Glomerular visceral epithelial cell (primary cell): ENCODE data around the gene NSUN4.
"Not testable (repeated sequence)": the region's sequence is repeated elsewhere in the genome, so short reads cannot be mapped to it uniquely, and the experiment has no call there.

Source experiments
- DNase-seq: peaks from one replicate; pipeline ENCODE4 v3.0.0-alpha.2; 2016; ENCODE audit errors: extremely low spot score

NSUN4 gene

DNA sequence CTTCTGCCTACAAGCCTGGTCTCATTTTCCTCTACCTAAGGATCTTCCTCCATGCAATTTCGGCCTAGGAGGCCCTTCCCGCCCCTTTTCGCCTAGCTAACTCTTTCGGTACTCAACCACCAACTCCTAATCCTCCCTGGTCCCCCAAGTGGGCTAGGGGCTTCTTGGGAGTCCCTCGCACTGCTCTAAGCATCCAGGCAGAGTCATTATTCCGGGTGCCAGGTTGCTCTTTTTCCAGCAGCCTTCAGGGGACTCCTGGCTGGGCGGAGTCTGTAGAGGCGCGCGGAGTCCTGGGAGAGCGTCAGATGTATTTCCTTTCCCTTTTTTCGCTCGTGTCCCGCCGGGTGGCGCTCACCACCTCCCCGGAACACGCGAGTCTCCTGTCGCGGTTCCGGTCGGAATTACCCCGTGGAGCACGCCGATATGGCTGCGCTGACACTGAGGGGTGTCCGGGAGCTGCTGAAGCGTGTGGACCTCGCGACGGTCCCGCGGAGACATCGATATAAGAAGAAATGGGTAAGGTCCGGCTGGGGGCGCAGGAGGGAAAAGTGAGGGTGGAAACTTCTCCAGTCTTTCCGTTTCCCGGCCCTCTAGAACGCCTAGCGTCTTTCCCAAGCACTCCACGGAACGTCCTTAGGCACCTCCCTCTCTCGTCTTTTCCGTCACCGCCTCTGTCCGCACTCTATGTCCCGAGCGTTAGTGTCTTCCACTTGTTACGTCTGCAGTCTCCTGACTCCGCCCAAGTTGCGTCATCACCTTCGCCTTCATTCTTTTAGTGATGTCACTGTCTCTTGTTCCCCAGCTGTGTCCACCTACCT is at the start of gene NSUN4:
NSUN4 (plus strand) TSS at position 404 of the 818 bp plus-strand sequence; CDS start at position 424, 20 bp downstream.
- DNase-seq = peak; percentile 93

DNA sequence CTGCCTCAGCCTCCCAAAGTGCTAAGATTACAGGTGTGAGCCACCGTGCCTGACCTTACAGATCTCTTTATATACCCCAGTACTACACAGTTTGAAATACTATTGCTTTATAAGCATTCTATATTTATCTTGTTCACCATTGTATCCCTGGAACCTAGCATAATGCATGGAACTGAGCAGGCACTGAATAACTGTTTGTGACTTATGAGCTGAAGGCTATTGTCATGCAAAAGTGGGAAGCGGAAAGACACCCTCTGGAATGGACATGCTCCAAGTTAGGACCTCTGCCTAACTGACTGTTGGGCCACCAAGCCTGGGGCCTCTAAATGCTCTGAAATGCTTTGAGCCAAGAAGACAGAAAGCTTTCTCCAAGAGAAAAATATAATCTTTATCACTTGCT is 45.3 kb upstream of the NSUN4 start:
- no peak for DNase-seq

DNA sequence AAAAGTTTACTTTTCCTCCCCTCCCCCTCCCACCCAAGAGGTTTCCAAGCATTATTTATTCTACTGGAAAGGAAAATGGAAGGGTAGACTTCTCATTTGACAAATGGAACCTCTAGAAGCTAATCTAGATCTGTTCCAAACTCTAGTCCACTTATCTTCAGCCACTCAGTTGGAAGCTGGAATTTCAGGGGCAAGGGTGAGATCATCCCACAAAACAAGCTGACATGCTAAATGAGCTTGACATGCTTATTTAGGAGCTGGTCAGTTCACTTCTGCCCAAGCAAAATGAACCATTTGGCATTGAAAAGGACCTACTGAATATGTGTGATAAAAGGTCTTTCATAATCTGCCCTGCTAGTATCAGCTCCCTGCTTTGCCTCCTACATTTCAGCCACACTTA is 42.2 kb upstream of the NSUN4 start:
- DNase-seq = peak; percentile 35

DNA sequence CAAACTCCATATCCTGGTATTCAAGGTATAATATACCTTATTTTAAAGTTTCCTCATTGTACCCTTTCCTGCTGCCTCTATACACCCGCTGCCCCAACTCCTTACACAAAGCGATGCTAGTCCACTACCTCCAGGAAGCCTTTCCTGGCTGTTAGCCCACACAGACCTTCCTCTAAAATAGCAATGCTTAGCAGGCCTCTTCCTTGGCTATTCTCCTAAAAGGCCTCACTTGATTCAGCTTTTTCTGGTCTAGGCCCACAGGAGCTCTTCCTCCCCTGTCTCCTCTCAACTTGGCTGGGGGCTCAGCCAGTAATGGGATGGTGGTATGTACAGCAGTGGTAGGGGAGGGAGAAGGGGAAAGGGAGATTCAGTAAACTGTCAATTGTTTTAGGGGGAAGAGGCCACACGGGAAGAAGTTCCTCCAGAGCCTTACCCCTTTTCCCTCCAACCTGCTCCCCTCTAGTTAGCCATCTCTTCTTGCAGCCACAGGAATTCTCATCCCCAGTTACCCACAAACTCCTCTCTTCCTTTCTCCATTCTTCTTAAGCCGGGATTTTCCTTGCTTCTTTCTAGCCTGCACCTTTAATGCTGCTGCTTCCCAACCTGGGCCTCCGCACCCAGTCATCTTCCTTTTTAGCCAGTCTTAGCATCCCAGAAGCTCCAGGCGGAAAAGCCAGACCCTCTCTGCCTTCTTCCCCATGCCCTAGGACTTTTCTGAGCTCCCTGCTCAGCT is 39.8 kb upstream of the NSUN4 start:
- DNase-seq = peak; percentile 24

DNA sequence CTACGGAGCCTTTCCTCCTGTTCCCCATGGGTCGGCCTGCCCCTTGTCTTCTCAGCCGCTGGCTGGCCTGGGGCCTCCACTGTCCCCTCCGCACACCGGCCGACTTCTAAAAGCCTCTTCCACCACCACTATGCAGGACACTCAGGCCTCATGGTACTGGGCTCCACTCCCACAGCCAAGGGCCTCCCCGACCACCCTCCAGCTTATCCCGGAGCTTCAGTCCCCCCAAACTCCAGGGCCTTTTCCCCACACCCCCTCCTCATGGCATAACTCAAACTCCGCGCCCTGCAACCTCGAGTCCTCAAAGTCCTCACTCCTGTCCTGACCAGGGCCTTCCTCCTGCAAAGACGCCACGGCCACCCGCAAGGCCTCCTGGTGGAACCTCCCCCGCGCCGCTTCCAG is 39.2 kb upstream of the NSUN4 start:
- peak; percentile 35 for DNase-seq

DNA sequence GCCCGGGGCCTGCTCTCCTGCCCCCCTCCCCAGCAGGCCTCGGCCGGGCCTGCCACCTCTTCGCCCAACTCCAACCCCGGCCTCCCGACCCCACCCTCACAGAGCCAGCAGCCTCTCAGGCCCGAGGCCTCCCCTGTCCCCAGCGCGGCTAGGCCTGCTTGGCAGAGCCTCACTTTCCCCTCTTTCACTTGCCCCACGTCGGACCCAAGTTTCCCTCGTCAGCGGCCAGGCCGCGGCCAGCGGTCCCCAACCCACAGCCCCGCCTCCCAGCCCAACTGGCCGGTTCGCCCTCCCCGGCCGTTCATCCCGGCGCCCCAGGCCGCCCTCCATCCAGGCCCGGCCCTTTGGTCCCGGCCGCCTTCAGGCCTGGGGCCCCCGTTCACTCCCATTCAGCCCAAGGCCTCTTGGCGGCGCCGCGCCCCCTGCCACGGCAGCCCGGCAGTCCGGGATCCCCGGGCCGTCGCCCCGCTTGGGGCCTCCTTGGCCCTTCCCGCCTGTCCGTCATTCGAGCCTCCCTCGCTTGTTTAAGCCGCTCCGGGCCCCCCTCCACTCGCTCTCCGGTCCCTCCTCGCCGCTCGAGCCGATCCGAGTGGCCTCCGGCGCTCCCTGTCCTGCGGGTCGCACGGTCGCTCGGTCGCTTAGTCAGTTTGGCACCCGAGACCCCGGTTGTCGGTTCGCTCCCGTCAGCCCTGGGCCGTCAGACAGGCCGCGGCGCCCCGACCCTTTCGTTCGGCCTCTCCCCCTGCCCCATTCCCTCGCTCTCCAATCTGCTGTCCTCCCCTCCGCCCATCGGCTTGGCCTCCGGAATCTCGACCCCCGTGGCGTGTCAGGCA is 38.6 kb upstream of the NSUN4 start:
- DNase-seq = peak; percentile 57

DNA sequence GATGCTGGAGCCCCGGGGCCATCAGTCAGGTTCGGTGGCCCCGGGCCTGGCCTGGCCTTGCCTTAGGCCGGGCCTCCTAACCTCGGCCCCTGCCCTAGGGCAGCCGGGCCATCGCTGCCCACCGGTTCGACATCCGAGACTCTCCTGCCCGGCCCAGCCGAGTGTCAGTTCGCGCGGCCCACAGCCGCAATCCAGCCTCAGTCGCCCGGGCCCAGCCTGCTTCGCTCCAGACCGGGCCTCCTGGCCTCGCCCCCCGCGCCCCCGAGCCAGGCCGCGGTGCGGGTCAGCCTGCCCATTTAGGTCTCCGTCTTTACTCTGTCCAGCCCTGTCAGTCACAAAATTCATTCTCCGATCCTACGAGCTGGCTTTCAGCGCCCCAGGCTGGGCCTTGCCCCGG is 38.0 kb upstream of the NSUN4 start:
- peak; percentile 40 for DNase-seq

DNA sequence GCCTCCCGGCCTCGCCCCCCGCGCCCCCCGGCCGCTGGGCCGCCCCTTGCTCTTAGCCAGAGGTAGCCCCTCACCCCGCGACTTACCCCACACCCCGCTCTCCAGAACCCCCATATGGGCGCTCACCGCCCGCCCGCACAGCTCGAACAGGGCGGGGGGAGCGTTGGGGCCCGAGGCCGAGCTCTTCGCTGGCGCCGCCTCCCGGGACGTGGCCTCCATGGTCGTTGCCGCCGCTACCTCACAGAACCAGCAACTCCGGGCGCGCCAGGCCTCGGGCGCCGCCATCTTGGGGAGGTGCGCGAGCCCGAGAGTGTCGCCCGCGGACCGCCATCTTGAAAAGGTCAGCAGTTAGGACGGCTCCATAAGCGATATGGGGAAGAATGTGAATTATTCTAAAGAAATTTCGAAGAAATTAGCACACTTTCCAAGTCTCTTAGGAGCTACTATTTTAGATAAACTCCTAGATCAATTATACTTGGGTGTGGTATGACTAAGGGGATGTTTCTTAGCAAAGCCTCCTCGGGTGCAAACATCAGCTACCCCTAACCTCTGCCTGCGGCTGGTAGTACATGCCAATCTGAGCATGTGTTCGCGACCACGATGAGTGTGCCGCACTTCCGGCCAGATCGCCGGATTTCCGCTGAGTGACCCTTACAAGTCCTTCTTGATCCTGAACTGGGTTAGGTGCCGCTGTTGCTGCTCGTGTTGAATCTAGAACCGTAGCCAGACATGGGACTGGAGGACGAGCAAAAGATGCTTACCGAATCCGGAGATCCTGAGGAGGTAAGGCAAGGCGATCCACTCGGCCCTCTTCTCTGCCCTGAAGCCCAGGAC is 37.4 kb upstream of the NSUN4 start, which contains the start of the genes LRRC41 and UQCRH:
LRRC41 (minus strand) TSS at position 579 of the 834 bp plus-strand sequence; CDS start at position 285, 294 bp downstream.
UQCRH (plus strand) TSS at position 661 of the 834 bp plus-strand sequence; CDS start at position 730, 69 bp downstream.
- peak; percentile 98 for DNase-seq

DNA sequence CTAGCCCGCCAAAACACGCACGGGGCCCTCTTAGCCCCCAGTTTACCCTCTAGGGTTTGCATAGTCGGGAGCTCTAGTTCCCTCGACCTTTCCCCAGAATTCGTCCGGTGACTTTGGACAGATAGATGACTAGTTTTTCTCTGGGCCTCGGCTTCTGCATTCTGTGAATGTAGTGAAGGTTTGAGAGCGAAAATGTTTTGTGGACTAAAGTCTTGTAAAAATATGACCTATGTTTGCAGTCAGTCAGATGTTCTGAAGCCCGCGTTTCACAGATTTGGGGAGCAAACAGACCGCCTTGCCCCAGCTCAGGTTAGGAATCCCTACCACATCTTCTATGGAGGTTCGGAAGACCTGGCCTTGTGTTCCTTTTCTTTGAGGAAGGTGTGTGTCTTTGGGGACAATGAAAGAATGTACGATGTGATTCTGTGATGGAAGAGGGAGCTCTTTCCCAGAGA is 36.7 kb upstream of the NSUN4 start:
- no peak for DNase-seq

DNA sequence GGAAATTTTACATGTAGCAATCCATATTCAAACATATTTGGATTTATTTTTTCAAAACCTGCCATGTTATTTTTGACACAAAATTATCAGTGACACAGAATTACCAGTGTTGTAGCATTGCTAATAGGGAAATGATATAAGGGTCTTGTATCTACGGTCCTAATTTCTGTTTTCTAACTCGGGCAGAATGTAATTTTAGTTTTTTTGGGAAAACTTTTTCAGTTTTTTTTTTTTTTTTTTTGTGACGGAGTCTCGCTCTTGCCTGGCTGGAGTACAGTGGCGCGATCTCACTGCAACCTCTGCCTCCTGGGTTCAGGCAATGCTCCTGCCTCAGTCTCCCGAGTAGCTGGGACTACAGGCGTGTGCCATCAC is 34.5 kb upstream of the NSUN4 start:
- no peak for DNase-seq

DNA sequence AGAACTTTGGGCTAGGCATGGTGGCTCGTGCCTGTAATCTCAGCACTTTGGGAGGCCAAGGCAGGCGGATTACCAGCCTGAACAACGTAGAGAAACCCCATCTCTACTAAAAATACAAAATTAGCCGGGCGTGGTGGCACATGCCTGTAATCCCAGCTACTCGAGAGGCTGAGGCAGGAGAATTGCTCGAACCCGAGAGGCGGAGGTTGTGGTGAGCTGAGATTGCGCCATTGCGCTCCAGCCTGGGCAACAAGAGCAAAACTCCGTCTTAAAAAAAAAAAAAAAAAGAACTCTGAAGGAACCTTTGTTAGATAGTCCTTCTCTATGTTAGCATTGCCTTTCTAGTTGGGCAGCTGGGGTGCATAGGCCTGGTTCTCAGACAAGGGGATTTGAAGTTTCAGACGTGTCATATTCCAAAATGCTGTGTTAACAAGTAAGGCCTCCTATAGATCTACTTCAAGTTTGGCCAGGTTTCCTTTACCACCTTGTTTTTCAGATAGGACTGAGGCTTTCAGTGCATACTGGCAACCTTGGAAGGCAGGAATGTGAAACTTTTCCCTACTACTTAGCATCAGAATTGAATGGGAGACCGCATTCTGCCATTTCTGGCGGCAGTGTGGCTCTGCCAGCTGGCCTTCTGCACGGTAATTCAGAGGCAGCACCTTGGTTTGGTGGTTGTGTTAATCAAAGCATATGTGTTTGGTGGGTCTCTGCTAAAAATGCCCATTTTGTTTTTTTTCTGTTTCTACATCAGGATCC is 31.0 kb upstream of the NSUN4 start:
- DNase-seq = no peak

DNA sequence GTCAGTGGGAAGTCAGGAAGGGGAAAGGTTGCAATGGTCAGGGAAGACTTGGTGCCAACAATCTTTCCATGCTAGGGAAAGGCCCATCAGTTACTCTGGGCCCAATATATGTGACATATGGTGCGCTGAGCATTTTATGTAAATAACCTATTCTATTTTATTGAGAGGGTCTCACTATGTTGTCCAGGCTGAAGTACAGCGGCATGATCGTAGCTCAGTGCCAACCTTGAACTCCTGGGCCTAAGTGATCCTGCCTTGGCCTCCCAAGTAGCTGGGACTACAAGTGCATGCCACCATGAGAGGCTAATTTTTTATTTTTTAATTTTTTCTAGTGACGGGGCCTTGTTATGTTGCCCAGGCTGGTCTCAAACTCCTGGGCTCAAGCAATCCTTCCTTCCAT is 30.3 kb upstream of the NSUN4 start:
- DNase-seq = no peak

DNA sequence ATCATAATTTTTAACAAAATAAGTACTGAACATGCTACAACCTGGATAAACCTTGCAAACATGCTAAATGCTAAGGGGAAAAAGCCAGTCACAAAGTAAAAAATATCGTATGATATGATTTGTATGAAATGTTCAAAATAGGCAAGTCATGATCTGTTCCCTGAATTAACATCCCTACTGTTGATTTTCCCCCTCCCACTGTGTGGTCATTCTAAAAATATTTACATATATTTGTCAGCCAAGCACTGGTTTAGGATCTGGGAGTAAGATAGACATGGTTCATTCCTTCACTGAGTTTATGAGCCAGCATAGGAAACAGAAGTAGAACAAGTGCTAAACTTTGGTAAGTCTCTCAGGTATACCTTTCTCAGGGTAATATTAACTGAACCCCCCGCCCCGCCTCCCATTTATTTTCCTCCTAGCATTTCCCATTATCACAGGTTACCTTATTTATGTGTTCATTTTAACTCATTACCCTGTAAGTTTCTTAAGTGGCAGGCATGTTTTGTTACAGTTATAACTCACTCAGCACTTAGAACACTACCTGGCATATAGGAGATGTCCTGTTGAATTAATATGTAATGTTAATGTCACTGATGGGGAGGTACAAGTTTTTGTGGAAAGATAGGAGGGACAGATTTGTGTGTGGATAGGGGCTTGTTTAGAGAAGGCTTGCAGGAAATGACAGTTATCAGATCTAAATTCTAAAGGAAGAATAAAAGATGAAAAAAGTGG is 24.8 kb upstream of the NSUN4 start:
- peak; percentile 18 for DNase-seq

DNA sequence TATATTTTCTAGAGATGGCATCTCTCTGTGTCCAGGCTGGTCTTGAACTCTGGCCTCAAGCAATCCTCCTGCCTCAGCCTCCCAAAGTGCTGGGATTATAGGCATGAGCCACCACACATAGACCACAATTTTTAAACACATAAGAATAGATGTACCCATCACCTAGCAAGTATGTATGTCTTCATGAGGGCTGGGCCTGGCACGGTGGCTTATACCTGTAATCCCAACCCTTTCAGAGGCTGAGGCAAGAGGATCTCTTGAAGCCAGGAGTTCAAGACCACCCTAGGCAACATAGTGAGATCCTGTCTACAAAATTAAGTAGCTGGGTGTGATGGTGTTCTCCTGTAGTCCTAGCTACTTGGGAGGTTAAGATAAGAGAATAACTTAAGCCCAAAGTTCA is 23.3 kb upstream of the NSUN4 start:
- no peak for DNase-seq

DNA sequence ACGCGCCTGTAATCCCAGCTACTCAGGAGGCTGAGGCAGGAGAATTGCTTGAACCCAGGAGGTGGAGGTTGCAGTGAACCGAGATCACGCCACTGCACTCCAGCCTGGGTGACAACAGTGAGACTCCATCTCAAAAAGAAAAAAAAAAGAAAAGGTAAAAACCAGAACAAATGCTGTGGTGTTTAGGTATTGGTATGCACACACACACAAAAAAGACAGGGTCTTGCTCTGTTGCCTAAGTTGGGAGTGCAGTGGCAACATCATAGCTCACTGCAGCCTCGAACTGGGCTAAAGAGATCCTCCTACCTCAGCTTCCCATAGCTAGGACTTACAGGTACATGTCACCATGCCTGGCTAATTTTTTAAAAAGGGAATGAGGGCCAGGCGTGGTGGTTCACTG is 21.3 kb upstream of the NSUN4 start:
- not testable (repeated sequence) for DNase-seq

DNA sequence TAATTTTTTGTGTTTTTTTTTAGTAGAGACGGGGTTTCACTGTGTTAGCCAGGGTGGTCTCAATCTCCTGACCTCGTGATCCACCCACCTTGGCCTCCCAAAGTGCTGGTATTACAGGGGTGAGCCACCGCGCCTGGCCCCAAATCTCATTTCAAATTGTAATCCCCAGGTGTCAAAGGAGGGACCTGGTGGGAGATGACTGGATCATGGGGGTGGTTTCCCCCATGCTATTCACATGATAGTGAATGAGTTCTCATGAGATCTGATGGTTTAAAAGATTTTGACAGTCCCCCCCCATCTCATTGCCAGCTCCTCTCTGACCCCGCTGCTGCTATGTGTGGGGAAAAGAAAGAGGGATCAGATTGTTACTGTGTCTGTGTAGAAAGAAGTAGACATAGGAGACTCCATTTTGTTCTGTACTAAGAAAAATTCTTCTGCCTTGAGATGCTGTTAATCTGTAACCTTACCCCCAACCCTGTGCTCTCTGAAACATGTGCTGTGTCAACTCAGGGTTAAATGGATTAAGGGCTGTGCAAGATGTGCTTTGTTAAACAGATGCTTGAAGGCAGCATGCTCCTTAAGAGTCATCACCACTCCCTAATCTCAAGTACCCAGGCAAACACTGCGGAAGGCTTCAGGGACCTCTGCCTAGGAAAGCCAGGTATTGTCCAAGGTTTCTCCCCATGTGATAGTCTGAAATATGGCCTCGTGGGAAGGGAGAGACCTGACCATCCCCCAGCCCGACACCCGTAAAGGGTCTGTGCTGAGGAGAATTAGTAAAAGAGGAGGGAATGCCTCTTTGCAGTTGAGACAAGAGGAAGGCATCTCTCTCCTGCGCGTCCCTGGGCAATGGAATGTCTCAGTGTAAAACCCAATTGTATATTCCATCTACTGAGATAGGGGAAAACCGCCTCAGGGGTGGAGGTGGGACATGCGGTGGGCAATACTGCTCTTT is 20.4 kb upstream of the NSUN4 start:
- not testable (repeated sequence) for DNase-seq

DNA sequence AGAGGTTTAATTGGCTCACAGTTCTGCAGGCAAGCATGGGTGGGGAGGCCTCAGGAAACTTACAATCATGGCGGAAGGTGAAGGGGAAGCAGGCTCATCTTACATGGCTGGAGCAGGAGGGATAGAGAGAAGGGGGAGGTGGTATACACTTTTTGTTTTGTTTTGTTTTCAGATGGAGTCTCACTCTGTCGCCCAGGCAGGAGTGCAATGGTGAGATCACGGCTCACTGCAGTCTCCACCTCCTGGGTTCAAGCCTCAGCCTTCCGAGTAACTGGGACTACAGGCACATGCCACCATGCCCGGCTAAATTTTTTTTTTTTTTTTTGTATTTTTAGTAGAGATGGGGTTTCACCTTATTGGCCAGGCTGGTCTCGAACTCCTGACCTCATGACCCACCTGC is 18.4 kb upstream of the NSUN4 start:
- not testable (repeated sequence) for DNase-seq
